ENCODE results near the gene DSCAM.
"Not testable (repeated sequence)": the region's sequence is repeated elsewhere in the genome, so short reads cannot be mapped to it uniquely, and the experiment has no call there.

The DSCAM gene

DNA sequence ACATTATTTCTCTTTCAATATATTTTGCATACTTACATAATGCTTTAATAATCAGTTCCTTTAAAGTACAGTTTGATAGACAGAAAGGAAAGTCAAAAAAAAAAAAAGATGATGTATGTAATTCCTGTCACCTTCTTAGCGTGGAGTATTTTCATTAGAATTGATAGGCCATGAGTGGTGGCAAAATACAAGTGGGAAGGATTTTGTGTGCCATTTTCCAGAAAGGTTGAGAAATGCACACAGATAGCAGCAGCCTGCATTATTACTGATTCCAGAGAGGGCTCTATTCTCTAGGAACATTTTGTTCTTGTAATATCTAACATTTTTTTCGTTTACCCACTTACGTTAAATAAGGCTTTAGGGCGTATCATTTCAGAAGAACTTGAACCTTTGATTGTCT, 475.6 kb downstream of the DSCAM start:
- no peak for DNase-seq

DNA sequence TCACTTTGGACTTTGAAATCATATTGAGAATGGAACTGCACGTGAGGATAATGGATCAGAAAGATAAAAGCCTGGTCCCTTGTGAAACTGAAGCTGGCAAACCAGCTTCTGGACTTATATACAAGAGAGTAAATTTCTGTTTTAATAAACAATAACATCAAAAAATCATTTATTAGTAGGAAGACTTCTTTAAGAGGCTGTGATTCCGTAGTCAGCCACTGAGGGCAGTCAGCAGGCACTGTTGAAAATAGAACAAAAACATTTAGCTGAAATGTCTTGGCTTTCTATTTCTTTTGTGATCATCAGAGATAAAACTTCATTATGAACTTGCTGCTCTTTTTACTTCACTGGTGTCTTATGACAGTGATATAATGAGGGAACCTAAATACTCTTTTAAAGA, 490.3 kb downstream of the DSCAM start:
- DNase-seq: no peak

DNA sequence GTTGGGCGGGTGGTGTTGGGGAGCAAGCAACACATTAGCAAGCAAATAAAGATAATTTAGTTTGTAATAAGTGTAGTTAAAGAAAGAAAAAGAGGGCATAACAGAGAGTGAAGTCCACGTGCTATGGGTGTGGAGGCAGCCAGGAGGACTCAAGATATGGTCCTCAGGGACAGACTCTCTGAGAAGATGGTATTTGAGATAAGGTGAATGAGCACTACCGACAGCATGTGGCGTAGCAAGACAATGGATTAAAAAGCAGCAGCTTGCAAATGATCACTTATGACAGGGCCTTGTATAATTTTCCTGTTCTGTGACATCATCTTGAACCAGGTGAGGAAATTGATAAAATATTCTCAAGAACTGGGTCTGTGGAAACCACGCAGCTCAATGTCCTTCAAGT, 491.9 kb downstream of the DSCAM start:
- DNase-seq: no peak

DNA sequence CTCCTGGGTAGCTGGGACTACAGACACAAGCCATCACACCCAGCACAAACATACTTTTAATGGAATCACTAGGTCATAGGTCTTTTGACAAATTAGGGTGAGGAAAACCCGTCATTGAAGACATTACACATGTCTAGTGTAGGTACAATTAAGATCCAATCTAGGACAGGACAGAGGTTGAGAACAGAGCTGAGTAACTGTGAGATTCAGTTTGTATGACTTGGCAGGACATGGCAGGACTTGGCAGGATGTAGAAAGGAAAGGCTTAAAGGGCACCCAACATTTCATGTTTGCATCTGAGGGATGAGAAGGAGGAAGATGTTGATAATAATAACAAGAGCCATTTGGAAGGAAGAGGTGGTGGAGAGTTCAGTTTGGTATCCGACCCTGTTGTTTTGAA, 496.0 kb downstream of the DSCAM start:
- no peak for DNase-seq

DNA sequence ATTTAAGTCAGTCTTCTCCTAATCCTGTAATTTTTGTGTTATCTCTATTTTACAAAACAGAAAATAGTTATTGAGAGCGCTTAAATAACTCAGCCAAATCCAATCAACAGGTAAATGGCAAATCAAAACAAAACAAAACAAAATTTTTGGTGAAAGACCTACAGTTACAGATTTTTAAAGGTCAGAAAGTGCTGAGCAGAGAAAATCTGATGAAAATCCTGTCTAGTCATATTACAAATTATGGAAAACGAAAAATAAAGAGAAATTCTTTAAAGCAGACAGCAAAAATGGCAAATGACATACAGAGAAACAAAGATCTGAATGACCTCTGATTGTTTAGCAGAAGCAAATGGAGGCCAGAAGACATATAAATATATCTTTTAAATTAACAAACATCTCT, 497.4 kb downstream of the DSCAM start:
- no peak for DNase-seq

DNA sequence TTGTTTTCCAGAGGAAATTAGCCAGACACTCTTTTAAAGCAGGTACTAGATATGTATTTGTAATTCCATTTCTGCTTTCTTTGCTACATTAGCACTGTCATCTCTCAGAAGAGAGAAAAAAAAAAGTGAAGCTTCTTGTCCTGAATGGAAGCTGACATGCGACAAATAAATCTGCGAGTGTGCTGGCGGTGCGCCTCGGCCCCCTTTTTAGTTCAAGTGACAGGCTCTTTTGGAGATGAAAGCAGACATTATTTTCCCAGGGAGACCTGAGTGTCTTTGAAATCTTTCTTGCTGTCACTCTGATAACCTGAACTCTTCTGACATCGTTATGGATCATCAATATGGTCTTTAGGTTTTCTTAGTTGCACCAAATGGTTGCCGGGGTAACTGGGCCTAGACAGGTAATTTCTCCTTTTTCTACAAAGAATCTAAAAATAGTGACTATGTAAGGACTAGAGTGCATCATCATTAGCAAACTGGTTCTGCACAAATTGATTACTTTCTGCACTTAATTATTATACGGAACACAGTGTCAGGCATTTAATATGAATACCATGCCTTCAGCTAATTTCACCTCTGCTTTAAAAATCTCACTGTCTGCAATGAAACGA, 501.1 kb downstream of the DSCAM start:
- no peak for DNase-seq

DNA sequence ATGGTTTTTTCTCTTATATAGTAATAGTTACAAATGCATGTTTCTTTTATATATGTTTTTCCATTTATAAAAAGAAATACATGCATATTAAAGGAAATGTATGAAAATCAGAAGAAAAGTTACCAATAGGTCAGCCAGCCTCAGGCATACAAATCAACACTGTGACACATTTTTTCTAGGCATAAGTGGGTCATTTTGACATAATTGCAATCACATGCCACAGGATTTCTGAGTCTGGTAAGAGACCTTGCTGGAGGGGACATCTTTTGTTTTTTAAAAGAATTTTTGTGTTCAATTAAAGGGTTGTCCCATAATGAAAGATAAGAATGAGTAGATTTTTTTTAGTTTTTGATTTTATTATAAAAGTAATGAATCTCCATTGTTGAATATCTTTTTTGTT, 506.6 kb downstream of the DSCAM start:
- DNase-seq: no peak

DNA sequence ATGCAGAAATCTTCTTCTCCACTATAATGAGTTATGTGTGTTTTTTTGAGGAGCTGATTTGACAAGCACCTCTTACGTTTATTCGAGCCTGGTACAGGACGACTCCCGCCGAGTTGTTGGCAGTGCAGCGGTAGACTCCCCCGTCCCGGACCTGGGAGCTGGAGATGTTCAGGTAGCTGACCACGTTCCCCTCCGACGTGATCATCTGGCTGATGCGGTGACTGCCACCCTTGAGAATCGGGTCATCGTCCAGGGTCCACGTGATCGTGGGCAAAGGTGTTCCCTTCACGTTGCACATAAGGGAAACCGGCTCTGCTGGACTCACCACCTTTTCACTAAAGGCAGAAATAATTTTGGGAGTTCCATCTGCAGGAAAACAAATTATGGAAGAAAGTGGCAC, 507.9 kb downstream of the DSCAM start:
- no peak for DNase-seq

DNA sequence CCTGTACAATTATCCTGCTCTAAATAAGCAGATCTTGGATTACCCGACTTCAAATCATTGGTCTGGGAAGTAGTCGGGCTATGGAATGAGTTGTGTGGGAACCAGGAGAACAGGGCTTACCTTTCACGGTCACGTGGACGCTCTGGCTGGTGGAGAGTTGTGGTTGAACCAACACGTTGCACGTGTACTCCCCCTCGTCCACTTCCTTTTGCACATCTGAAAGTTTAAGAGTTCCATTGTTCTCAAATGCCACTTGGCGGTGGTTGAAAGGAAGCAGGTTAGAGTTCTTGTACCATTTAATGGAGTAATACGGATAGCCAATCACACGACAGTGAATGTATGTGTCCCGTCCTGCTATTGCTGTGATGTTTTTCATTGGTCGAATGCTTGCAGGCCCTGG, 509.0 kb downstream of the DSCAM start:
- no peak for DNase-seq

DNA sequence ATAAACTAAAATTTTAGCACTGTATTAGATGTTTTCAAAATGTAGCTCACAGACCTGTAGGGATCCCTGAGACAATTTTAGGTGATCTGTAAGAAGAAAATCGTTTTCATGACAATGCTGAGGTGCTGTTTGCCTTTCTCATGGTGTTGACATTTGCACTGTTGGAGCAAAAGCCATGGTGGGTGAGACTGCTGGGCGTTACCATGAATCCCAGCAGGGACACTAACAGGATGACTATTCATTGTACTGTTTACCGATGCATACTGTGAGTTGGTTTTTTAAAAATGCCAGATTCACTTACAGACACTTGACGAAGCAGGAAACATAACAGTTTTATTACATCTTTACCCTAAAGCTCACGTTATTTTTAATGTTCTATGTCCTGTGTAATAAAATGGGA, 511.3 kb downstream of the DSCAM start:
- DNase-seq: no peak

DNA sequence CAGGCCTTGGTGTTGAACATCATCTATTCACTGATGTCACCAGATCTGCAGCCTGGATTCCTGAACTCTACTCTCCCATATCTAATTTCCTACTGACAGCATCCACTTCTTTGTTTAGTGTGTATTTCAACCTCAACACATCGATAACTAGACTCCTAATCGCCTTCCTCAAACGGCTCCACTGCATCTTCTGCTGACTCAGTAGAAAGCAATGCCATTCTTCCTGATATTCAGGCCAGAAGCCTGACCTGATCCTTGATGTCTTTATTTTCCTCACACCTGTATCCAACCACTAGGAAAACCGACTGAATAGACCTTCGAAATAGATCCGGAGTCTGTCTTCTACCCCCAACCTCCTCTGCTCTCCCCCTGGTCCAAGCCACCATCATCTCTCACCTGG, 512.8 kb downstream of the DSCAM start:
- no peak for DNase-seq

DNA sequence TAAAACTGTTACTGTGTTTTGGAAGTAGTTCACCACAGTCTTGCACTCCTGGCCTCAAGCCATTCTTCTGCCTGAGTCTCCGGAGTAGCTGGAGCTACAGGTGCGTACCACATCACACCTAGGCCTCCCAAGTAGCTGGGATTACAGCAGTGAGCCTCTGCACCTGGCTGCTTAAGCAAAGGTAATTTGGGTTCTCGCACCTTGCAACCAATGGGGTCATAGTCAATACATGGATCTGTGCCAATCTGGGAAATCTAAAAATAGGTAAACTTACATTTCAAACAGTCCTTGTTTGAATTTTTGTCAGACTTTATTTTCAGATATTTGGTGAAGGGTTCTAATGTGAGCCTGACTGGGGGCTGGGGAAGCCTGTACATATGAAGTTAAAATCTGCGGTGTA, 513.2 kb downstream of the DSCAM start:
- DNase-seq: no peak

DNA sequence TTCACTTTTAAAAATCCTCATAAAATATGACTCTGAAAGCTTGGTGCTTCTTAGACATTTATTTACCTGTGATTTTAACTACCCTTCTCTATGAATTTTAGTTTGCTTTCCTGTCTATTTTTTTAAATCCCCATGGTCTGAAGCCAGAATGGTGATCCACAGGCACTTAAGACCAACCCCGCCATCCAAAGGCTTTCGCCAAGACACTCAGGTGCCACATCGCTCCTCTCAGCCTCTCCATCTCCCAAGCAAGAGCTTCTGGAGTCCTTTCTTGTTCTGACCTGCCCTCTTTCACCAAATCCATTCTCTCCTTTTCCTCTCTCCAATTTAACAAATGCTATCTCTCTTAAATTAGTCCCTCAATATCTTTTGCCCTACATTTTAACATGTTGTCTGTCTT, 515.2 kb downstream of the DSCAM start:
- no peak for DNase-seq

DNA sequence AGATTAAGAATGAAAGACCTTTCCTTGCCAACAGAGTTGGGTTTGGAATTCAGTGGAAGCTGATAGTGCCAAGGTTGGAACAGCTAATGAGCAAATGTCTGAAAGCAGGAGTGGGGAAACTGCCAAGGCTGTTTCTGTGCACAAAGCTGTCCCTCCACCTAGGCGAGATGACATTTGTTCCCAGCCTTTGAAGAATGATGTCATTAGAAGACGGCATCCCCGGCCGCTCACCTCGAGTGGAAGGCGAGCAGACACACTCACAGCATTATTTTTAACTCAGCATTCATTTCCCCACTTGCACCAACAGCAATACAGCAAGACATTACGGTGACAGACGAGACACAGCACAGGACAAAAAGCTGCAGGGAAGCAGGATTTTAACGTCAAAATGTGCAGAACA, 515.8 kb downstream of the DSCAM start:
- DNase-seq: no peak

DNA sequence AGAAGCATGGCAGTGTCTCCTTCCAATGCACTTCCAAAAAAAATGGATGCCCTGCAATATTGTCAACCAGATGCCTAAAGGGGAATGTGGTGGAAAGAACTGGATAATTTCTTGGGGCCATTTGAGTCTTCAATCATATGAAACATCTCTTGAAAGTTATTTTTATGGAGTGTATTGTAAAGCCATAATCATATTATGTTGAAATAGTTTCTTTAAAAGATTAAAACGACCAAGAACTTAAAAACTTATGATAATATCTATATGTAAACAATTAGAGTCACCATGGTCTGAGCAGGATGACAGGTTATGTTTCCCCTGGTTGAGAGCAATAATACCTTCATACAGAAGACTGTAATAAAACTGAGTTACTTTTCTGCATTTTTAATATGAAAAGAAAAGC, 522.6 kb downstream of the DSCAM start:
- no peak for DNase-seq

DNA sequence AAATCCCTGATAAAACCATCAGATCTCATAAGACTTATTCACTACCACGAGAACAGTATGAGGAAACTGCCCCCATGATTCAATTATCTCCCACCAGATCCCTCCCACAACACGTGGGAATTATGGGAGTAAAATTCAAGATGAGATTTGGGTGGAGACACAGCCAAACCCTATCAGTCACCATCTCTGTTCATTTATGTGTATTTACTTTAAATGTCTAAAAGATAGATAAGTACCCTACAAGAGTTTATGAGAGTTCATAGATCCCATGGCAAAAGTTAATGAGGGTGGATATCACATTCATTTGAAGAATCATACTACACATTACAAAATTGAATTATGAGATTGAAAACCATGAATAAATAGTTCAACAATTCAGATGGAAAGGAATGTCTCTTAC, 526.2 kb downstream of the DSCAM start:
- DNase-seq: not testable (repeated sequence)

DNA sequence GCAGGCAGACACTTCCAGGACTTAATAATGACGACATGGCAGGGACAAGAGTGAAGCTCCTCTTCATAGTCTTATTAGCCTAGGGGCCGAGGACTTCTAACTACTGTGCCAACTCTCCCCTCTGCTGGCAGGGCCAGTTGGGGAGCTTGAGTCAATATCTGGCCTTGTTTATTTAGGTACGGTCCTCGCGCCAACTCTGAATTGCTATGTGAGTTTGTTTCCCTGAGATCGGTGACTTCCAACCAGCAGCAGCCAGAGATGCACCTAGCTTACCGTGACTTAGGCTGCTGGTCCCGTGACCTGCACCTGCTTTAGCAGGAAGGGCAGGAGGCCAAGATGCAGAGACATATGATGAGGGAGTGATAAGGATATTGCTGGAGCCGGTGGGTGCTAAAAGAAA, 528.6 kb downstream of the DSCAM start:
- no peak for DNase-seq

DNA sequence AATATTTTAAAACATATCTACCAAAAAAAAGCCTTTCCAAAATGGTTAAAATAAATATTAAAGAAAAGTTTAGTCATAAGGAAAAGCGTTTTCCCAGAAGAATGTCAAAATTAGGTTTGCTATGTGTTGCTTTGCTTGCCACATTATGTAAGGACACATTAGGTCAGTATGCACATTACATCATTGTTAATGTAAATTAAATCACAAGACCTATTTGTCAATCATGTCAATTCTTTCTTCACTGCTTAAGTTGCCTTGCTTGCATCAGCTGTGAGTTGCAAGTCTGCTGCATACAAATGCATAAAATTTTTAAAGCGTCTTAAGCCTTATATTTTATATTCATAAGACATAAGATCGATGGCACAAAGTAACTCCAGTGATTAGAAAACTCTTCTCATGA, 530.9 kb downstream of the DSCAM start:
- DNase-seq: no peak

DNA sequence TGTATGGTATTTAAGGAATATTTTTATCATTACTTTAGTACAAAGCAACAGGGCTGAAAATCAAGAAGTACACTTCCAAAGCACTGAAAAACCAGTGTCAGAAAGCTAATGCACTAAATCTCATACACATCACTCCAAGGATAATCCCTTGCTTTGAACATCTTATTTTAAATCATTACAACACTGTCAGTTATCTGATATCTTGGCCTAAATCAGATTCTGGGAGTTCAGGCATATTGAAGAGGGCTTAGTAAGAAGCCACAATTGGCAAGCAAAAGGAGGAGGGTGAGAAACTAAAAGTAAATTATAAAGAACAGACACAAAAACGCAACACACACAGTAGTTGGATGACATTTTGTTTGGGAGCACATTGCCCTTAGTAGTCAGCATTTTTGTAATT, 531.3 kb downstream of the DSCAM start:
- no peak for DNase-seq

DNA sequence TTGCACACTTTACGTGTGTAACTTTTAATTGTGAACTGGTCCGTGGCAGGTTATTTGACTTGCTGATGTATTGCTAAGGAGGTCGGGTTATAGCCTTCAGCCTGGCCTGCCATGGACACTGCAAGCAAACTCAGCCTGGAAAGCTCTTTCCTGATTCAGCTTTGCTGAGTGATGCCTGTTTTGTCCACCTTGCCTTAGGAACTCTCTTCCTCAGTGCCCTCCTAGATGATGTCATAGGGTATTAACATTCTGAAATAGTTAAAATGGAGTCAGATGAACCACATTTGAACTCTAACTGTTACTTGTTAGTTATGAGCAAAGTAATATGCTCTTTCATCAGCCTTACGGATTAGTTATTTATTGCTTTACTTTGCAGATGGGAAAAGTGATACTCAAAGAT, 533.7 kb downstream of the DSCAM start:
- no peak for DNase-seq

DNA sequence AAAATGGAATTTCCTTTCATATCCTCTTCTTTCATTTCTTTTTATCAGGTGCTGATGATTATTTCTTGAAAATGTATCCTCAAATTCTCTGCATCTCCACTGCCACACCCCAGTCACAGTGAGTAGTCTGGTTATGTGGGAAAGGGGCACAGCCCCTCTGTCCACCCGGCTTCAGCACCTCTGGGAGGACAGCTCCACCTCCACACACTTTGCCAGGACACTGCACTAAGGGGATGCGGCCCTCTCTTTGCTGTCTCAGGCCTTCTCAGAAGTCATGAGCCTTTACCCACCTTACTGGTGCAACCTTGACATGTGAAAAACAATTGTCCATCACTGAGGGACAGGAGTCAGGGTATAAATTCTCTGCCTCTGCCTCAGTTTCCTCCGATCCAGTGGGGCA, 546.7 kb downstream of the DSCAM start:
- DNase-seq: no peak

DNA sequence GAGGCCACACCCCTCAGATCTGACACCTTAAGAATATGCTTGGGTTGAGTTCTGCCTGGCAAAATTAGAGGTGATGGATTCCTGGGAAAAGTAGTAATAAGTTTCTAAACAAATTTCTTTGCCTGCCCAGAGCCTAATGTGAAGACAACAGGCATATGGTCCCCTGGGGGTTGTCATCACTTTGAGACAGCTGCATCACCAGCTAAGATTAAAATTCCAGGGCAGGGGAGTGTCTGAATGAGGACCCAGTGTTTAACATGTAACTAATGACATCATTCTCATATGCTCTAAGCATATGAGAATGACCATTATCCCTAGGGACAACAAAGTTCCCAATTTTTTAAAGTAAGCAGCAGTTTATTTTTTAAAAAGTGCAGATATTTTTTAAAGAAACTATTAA, 547.5 kb downstream of the DSCAM start:
- DNase-seq: no peak

DNA sequence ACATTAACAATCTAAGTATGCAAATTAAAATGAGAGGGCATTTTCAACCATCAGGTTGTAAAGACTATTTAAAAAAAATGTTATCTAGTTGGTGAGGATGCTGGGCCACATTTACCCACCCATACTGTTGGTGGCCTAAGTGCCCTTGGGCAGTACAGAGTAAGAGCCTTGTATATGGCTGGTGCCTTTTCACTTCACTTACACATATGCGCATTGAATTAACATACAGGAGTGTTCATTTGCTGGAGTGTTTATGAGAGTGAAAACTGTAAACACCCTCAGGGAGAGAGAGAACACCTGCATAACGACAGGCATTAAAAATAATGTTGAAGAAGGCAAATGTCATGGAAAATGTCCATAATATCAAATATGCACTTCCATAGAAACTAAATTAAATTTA, 552.6 kb downstream of the DSCAM start:
- DNase-seq: no peak

DNA sequence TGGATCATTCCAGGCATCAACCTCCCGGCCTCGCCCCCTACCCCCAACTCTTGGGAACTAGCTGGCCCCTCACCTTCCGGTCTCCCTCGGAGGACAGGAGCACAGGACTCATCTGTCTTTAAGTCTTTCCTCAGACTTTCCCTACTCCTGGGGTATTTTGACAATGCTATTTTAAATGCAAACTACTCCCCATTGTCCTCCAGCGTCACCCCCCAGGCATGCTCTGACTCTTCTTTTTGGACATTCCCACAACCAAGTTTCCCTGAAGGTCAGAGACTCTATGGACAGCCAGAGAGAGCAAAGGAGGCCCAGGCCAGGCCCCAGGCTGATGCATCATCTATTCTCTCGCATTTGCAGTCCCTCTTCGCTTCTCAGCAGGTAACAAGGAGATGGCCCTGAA, 555.4 kb downstream of the DSCAM start:
- DNase-seq: no peak

DNA sequence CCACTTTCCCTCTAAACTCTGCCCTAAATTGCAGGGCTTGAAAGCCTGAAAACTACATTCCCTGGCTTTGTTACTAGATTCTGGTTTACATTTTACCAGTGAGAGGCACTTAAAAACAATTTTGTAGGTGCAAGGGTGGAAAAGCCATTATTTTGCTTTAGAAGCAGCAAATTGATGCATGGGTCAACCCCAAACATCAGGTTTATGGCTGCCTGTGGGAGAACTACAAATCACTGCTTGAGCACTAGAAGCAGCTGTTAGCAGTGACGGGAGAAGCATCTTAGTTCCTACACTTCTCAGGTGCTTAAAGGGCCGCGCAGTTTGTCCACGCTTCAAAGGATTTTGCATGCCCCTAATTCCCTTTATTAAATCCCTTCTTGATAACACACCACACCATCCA, 562.5 kb downstream of the DSCAM start:
- DNase-seq: no peak
